AG09319 (cell line): ENCODE measurements around the gene MAD1L1.

Experiments
- DNase-seq: peaks from one replicate; pipeline ENCODE4 v3.0.0-alpha.2; 2010; ENCODE audit warnings: low read depth; ENCODE audit errors: extremely low read depth
- TF ChIP-seq, protein P1 (sequence below): IDR thresholded peaks from 2 replicates; pipeline ENCODE4 v1.5.1; 2011; ENCODE audit warnings: low read depth, mild to moderate bottlenecking, inconsistent platforms, low read length, moderate library complexity

The MAD1L1 gene

DNA sequence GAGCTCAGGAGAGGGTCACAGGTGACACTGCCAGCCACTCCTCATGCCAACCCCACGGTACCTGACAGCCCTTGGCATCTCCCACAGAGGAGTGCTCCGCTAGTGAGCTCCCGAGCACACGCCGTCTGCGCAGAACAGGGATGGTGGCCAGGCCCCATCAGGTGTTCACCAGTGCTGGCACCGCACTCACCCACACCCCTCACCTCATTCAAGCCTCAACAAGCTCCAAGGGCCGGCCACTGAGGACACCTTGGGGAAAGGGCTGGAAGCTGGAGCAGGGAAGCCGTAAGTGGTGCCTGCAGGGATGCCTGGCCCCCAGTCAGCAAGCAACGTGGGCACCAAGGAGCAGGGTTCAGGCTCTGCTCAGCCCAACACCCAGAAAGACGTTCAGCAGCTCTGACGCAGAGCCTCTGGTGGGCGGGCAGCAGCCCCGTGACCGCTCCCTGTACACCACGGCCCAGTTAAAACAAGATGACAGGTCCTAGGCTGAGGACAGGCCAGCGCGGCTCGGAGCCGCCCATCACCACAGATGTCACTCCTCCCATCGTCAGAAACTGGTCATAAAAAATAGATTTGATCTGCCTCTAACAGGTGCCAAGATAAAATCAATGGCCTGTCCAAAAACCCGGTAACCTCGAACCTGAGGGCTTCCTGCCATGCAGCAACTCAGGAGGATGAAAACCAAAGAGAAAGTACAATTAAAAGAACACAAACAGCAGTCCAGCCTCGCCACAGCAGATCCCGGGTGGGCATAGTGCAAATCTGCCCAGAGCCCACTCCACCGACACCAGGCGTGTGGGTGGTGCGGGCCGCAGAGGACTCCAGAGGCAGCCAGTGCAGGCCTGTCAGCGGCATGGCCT, 275.9 kb downstream of the MAD1L1 start:
- DNase-seq = no peak
- TF ChIP-seq, protein P1, sequence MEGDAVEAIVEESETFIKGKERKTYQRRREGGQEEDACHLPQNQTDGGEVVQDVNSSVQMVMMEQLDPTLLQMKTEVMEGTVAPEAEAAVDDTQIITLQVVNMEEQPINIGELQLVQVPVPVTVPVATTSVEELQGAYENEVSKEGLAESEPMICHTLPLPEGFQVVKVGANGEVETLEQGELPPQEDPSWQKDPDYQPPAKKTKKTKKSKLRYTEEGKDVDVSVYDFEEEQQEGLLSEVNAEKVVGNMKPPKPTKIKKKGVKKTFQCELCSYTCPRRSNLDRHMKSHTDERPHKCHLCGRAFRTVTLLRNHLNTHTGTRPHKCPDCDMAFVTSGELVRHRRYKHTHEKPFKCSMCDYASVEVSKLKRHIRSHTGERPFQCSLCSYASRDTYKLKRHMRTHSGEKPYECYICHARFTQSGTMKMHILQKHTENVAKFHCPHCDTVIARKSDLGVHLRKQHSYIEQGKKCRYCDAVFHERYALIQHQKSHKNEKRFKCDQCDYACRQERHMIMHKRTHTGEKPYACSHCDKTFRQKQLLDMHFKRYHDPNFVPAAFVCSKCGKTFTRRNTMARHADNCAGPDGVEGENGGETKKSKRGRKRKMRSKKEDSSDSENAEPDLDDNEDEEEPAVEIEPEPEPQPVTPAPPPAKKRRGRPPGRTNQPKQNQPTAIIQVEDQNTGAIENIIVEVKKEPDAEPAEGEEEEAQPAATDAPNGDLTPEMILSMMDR = no peak

DNA sequence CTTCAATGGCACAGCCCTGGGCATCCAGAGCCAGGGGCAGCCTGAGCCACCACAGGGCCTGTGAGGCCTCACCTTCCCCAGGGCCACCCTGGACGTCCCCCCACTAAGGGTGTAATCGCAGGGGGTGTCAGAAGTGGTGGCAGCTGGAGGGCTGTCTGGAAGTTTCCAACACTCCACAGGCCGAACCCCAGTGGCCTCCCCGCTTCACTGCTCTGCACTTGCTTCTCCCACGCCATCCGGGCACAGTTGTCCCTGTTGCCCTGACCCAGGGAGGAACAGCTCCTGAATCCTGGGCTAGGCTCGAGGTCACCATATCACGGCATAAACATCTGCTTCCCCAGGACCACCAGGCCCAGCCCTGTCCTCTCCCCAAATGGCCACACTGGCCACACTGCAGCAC, 276.6 kb downstream of the MAD1L1 start:
- TF ChIP-seq, protein P1 = no peak
- no peak for DNase-seq

DNA sequence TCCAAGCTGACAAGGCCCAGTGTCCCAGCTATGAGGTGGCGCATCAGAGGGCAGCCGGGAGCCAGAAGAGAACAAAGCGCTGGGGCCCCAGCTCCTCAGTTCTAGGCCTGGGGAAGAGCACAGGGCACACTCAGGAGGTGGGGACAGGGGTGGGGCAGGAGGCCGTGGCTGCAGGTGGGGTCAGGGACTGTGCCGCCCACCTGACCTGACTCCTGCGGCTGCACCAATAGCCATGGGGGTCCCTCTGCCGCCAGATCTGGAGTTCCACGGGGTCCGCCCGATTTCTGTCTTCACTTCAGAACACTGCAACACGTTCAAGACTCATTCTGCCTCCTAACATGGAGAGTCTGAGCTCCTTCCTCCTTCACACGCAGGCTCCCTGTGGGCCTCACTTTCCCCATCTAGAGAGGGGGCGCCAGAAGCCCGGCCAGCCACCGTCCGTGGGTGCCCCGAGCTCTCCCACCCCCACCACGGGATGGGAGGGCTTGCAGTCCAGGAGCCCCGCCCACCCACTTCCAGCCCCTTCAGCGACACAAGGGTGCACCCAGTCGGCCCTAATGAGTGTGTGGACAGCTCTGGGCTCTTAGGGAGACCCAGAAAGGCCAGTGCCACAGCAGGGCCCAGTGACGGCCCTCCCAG, 278.3 kb downstream of the MAD1L1 start:
- TF ChIP-seq, protein P1 = peak; percentile 33

DNA sequence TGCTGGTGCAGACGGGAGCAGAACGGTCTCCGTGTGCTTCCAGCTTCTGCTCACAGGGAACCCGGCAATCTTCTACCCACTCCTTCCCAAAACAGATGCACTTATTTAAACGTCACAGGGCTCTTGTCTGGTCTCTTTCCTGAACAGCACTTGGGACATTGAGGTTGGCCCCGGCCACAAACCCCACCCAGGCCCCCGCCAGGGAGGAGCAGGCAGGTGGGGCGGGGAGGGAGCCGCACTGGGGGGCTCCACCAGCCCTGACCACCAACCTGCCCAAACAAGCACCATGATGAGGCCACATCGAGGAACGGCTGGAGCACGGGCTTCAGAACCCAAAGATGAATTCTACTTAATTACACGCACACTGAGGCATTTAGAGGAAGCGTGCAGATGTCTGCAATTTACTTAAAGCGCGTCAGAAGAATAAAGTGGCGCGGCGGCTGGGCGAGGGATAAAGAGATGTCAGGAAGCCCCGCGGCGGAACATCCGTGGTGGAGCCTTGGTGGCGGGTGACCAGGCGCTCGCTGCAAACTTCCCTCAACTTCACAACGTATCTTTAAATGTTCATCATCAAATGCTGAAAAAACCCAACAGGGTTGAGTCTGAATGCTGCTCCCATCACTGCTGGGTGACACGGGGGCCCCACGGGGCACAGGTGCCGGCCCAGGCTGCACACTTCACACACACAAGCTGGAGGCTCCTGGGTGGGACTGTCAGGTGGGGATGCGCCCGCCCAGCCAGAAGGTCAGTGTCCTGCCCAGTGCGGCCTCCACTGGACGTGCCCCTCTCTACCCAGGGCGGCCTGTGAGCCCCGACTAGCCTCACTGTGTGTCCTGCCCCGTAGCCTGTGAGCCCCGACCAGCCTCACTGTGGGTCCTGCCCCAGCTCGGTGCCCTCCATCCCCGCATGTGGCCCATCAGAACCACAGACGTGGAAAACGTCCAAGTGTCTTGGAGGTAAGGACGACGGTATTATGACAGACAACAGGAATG, 279.2 kb downstream of the MAD1L1 start:
- DNase-seq = no peak
- TF ChIP-seq, protein P1 = no peak

More for the DNA sequence above, 278.3 kb downstream of the MAD1L1 start:
- DNase-seq = no peak

DNA sequence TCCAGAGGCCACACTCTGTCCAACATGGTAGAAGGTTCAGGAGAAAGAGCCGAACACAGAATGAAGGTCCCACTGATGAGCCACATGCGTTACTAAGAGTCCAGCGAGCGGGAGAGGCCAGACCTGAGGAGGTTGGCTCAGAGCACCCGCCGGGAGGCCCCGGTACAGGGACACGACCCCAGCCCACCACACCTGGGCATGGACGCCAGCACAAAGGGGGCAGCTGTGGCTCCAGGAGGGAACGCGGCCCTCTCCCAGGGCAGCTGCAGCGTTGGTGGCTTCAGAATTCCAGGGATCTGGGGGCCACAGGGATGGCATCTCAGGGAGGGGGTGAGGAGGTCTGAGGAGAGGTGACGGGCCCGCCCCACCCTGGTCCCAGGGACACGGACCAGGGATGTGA, 280.0 kb downstream of the MAD1L1 start:
- TF ChIP-seq, protein P1 = no peak
- DNase-seq = no peak

DNA sequence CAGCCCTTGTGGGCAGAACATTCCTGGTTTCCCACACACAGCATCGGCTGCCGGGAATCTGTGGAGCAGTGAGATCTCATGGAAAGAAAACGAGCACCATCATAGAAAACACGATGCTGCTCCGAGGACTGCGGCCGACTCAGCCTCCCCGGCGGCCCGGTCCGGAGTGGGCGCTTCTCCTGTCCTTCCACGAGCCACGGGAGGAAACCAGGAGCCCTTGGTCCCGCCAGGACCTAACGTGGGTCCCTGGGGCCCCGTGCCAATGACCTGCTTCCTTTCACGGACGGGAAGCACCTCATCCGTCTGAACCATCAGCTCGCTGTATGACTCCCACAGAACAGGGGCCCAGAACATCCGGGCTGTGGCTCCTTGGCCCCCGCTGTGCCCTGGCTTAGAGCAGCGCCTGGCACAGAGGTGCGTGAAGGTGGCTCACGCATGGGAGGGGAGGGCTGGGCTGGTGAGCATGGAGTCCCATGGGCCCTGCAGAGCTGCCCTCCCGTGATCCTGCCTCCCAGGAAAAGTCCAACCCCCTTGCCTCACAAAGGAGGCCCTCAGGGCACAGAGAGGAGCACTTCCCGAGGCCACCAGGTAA, 280.5 kb downstream of the MAD1L1 start:
- no peak for DNase-seq
- TF ChIP-seq, protein P1 = no peak
